ENCODE results near the gene ADM. TPM values are rescaled to one million over a fixed set of nuclear protein-coding genes. Genes with fewer than 3 reads are reported as not detected.

The ADM gene
- total and polyA plus RNA-seq, 2 donors (not counting 3 experiments of a cell fraction or from before 2014, with no cell fraction given), result 45.3 to 55.5 TPM

- Histone ChIP-seq H3K9ac (replicated peaks; ENCODE audit: extremely low read depth, insufficient read depth, low read length) (no peak overlapping the region), H3K4me2 (ENCODE audit: insufficient read depth, low read length) (no peak overlapping the region), H3K9me3 (replicated peaks; ENCODE audit: control insufficient read depth, insufficient read depth, low read length) (no peaks in the 10 kb centered on the region), H4K20me1 (replicated peaks; ENCODE audit: control insufficient read depth, extremely low read depth, insufficient read depth, low read length) (no peaks in the 10 kb centered on the region), H3K36me3 (ENCODE audit: control insufficient read depth in 2 of 2, extremely low read depth in 1 of 2, insufficient read depth in 2 of 2, low read length in 2 of 2) (no peaks in the 10 kb centered on the region), H3K9me1 (replicated peaks; ENCODE audit: control insufficient read depth, extremely low read depth, insufficient read depth, low read length) (no peaks in the 10 kb centered on the region), H3K4me3 (replicated peaks in 1 of 3; ENCODE audit: insufficient read depth in 1 of 3, low read depth in 1 of 3, low read length in 3 of 3) (no peak overlapping the region), H3K79me2 (ENCODE audit: control insufficient read depth, insufficient read depth, low read length) (no peaks in the 10 kb centered on the region), H3K4me1 (ENCODE audit: control insufficient read depth, extremely low read depth, insufficient read depth, low read length) (peaks cover 64% of the 10 kb centered on the region), H2AFZ (ENCODE audit: low read depth, low read length) (no peak overlapping the region), H3K27ac (ENCODE audit: insufficient read depth, low read depth, low read length) (no peak overlapping the region), H3K27me3 (ENCODE audit: control insufficient read depth in 2 of 2, insufficient read depth in 2 of 2, low read length in 2 of 2) (no peaks in the 10 kb centered on the region)
- peak; percentile 68 for DNase-seq (ENCODE audit: low read depth, low spot score)
- no TSS peak for BruUV-seq (replicated peaks)
- POLR2A ChIA-PET, result interaction anchor here (1.1 to 1.6 kb wide), 3 partner anchors 18 to 43 kb away, joined by 3 to 6 read pairs (median 4); partner anchors contain the start of gene ADM
- CTCF ChIA-PET, result interaction anchor here (0.6 to 8.8 kb wide), 16 partner anchors 9 to 817 kb away, joined by 3 to 203 read pairs (median 4); partner anchors contain the start of gene ADM
- TF ChIP-seq MYC (IDR thresholded peaks at IDR 0.05; ENCODE audit: low read depth, low read length) (no peak), GATA2 (IDR thresholded peaks at IDR 0.05; ENCODE audit: insufficient read depth, insufficient read length, low read depth, low read length) (peak; percentile 68)
- intact Hi-C loops (cut with micrococcal nuclease) (loop anchor here (1.0 to 10.0 kb wide), 11 partner anchors 15 to 1309 kb away; no protein-coding TSS in a partner anchor), dilution Hi-C loops (cut with MboI; ENCODE audit: extremely low pct_ligation_motif_present, low sequenced_read_pairs) (no loop called here)
- no peak for FAIRE-seq
Measured at GRCh38 chr11:10323793-10324170, 18.9 kb downstream of the ADM start.

DNA sequence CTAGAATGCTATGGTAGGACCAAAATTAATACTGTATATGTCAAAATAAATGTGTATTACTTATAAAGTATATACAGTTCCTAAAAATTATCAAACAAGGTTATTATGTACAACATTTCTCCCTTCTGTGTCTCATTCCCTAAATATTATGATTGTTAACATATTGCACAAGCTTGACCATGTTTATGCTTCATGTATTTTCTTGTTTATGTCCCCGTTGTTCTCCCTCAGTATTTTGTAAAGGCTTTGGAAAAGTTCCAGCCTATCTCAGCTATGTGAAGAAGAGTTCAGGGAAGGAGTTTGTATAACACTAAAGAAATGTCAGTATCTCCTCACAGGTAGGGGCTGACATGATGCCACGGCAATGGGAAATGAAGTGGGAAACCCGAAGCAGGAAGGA is 19.6 kb downstream of the ADM start:
- BruUV-seq (replicated peaks), result no TSS peak

More for the DNA sequence above, 19.6 kb downstream of the ADM start:
- no peak for FAIRE-seq
- Histone ChIP-seq H3K79me2 (ENCODE audit: control insufficient read depth, insufficient read depth, low read length) (no peaks in the 10 kb centered on the region), H3K4me2 (ENCODE audit: insufficient read depth, low read length) (no peak overlapping the region), H4K20me1 (replicated peaks; ENCODE audit: control insufficient read depth, extremely low read depth, insufficient read depth, low read length) (no peaks in the 10 kb centered on the region), H3K9me3 (replicated peaks; ENCODE audit: control insufficient read depth, insufficient read depth, low read length) (no peaks in the 10 kb centered on the region), H3K36me3 (ENCODE audit: control insufficient read depth in 2 of 2, extremely low read depth in 1 of 2, insufficient read depth in 2 of 2, low read length in 2 of 2) (no peaks in the 10 kb centered on the region), H3K27me3 (ENCODE audit: control insufficient read depth in 2 of 2, insufficient read depth in 2 of 2, low read length in 2 of 2) (no peaks in the 10 kb centered on the region), H3K9me1 (replicated peaks; ENCODE audit: control insufficient read depth, extremely low read depth, insufficient read depth, low read length) (no peaks in the 10 kb centered on the region), H3K27ac (ENCODE audit: insufficient read depth, low read depth, low read length) (no peak overlapping the region), H3K4me3 (replicated peaks in 1 of 3; ENCODE audit: insufficient read depth in 1 of 3, low read depth in 1 of 3, low read length in 3 of 3) (no peak overlapping the region), H3K4me1 (ENCODE audit: control insufficient read depth, extremely low read depth, insufficient read depth, low read length) (peaks cover 70% of the 10 kb centered on the region), H3K9ac (replicated peaks; ENCODE audit: extremely low read depth, insufficient read depth, low read length) (no peak overlapping the region), H2AFZ (ENCODE audit: low read depth, low read length) (no peak overlapping the region)
- TF ChIP-seq, protein P1, sequence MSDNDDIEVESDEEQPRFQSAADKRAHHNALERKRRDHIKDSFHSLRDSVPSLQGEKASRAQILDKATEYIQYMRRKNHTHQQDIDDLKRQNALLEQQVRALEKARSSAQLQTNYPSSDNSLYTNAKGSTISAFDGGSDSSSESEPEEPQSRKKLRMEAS (IDR thresholded peaks at IDR 0.05; ENCODE audit: insufficient read depth, insufficient read length), result no peak
- TF ChIP-seq GATA2 (IDR thresholded peaks at IDR 0.05; ENCODE audit: insufficient read depth, insufficient read length, low read depth, low read length), result no peak
- TF ChIP-seq JUN (IDR thresholded peaks at IDR 0.05; ENCODE audit: borderline replicate concordance, insufficient read depth, insufficient read length, low read depth), result no peak
- no peak for TF ChIP-seq EZH2 (IDR thresholded peaks at IDR 0.05; ENCODE audit: borderline replicate concordance, low read depth, low read length, severe bottlenecking)
- peak; percentile 15 for DNase-seq (ENCODE audit: low read depth, low spot score)
- ChIA-PET POLR2A (interaction anchor here (1.2 to 1.6 kb wide), 3 partner anchors 17 to 20 kb away, joined by 3 to 6 read pairs (median 4); partner anchors contain the start of gene ADM), CTCF (interaction anchor here (1.2 to 8.8 kb wide), 10 partner anchors 10 to 566 kb away, joined by 3 to 203 read pairs (median 6); no protein-coding TSS in a partner anchor)
- intact Hi-C loops (cut with micrococcal nuclease) (loop anchor here (2.0 to 10.0 kb wide), 4 partner anchors 333 to 1310 kb away; no protein-coding TSS in a partner anchor), dilution Hi-C loops (cut with MboI; ENCODE audit: extremely low pct_ligation_motif_present, low sequenced_read_pairs) (no loop called here)

Data from endothelial cell of umbilical vein (primary cell).